ENCODE measurements around the gene UBQLNL. TPM values are rescaled to one million over a fixed set of nuclear protein-coding genes. Genes with fewer than 3 reads are reported as not detected.

The UBQLNL gene, protein sequence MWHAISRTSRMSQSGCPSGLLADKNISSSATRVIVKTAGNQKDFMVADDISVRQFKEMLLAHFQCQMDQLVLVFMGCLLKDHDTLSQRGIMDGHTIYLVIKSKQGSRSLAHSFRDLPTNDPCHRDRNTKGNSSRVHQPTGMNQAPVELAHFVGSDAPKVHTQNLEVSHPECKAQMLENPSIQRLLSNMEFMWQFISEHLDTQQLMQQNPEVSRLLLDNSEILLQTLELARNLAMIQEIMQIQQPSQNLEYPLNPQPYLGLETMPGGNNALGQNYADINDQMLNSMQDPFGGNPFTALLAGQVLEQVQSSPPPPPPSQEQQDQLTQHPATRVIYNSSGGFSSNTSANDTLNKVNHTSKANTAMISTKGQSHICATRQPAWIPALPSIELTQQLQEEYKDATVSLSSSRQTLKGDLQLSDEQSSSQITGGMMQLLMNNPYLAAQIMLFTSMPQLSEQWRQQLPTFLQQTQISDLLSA
- 0.05 and 0.30 TPM in 2 replicates for total RNA-seq

GRCh38 chr11:5516599-5516998 lies at the start of gene UBQLNL:
Gene UBQLNL (minus strand): TSS chr11:5516699. CDS start chr11:5516441, 258 bp downstream.

DNA sequence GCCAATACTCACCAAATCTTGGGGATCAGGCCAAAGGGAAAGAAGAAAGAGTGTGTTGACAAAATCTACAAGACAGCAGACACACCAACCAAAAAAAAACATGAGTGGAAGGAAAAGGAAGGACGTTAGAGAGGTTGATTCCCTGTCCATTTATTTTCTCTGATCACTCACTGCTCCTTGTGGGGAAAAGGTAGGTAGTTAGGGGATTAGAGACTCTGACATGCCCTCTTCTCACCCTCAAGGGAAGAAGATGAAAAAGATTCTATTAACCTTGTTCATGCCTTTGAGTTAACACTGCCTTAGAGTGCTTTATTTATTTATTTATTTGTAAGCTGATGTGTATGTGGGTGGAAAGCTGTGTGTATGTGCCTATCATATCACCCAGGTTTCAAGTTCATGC lies 31.9 kb upstream of the UBQLNL start, which contains the start of gene OR52H1:
OR52H1 (minus strand) TSS at position 101 of the 400 bp plus-strand sequence. CDS start 3,035 bp downstream, outside the sequence.

GRCh38 chr11:5509803-5510202 lies 6.7 kb downstream of the UBQLNL start, which contains the start of gene UBQLN3:
Gene UBQLN3 (minus strand): TSS chr11:5509957. CDS start chr11:5509558, 399 bp downstream.

GRCh38 chr11:5488385-5488784 lies 28.1 kb downstream of the UBQLNL start, which contains the start of gene OR52D1:
Gene OR52D1 (plus strand): TSS chr11:5488685. CDS start chr11:5488707, 22 bp downstream.

Other genes starting within 250 kb of the UBQLNL start
- gene HBE1, start 246.8 kb downstream of the UBQLNL start, total RNA-seq, result 0.23 TPM in 1 of 2 replicates, not detected in the other
- gene OR51B4, start 214.8 kb downstream of the UBQLNL start, total RNA-seq, result not detected in 2 replicates
- not detected in 2 replicates for gene OR51B2, start 192.4 kb downstream of the UBQLNL start, total RNA-seq
- 0.09 and 0.30 TPM in 2 replicates for gene OR51B5, start 173.2 kb downstream of the UBQLNL start, total RNA-seq
- not detected in 2 replicates for gene OR51B6, start 165.2 kb downstream of the UBQLNL start, total RNA-seq
- not detected in 2 replicates for gene OR51M1, start 132.9 kb downstream of the UBQLNL start, total RNA-seq
- not detected in 2 replicates for gene OR51Q1, start 94.6 kb downstream of the UBQLNL start, total RNA-seq
- not detected in 2 replicates for gene OR51I1, start 75.2 kb downstream of the UBQLNL start, total RNA-seq
- gene OR51I2, start 67.4 kb downstream of the UBQLNL start, total RNA-seq, result not detected in 2 replicates
- gene OR52D1, start 28.0 kb downstream of the UBQLNL start, total RNA-seq, result not detected in 2 replicates
- 0.14 TPM in 1 of 2 replicates, not detected in the other for gene UBQLN3, start 6.7 kb downstream of the UBQLNL start, total RNA-seq
- 0.30 and 0.42 TPM in 2 replicates for gene OR52H1, start 31.8 kb upstream of the UBQLNL start, total RNA-seq
- gene OR52B6, start 64.2 kb upstream of the UBQLNL start, total RNA-seq, result not detected in 2 replicates
- 4.8 and 8.7 TPM in 2 replicates for gene TRIM6, start 79.9 kb upstream of the UBQLNL start, total RNA-seq
- 10.7 and 16.7 TPM in 2 replicates for gene TRIM34, start 108.3 kb upstream of the UBQLNL start, total RNA-seq
- gene TRIM5, start 168.4 kb upstream of the UBQLNL start, total RNA-seq, result 39.2 and 54.7 TPM in 2 replicates
- gene TRIM22, start 173.1 kb upstream of the UBQLNL start, total RNA-seq, result 134 and 153 TPM in 2 replicates
- not detected in 2 replicates for gene OR56B1, start 219.7 kb upstream of the UBQLNL start, total RNA-seq
- not detected in 2 replicates for gene OR52N4, start 237.5 kb upstream of the UBQLNL start, total RNA-seq